DMS79 (cell line): ENCODE results near the gene DOCK2.
"Not testable (repeated sequence)": the region's sequence is repeated elsewhere in the genome, so short reads cannot be mapped to it uniquely, and the experiment has no call there.

Source experiments
- DNase-seq: peaks from one replicate; lab custom pipeline; 2025; lab: John Stamatoyannopoulos, UW

Gene DOCK2

DNA sequence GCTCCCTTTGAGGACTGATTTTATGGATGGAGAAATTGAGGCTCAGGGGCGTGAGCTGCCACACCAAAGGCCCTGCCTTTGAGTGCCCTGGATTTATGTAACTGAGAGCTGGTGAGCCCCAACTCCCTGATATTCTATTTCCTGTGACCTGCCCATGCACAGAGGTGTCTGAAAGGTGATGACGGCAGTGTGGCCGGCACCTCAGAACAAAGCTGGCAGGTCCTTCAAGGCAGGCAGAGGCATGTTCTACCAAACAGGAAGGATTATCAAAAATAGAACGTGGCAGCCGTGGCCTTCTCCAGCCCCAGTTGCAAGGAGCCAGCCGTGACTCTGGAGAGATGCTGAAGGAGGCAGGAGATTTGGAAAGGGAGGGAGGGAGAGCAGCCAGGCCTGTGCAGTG, 307.0 kb downstream of the DOCK2 start:
- DNase-seq: no peak

DNA sequence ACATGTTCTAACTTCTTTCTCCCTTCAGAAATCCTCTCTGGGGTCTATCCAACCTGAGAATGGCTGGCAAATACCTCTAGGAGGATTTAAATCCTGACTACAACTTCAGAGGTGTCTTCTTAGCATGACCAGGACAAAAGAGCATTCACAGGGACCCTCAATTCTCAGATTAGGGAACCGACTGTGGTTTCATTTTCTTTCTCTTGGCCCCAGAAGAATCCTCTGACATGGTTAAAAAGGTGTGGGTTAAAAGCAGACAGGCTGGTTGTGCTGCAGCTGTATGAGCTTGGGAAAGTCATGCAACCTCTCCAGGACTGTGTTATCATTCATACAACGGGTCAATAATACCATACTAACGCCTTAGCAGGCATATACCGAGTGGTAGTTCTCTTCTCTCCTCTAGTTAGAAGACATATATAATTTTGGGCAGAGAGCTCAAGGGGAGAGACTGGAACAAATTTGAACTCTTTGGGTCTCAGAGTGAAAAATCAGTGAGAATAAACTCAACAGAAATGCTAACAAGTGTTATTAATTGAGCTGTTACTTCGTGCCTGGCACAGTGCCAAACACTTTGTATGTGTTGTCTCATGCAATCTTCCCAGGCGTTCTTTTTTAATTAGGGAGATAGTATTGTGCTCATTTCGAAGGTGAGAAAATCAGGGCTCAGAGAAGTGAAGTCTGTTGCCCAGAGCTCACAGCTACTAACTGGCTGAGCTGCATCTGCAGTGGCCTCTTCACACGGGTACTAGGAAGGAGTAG, 308.0 kb downstream of the DOCK2 start:
- no peak for DNase-seq

DNA sequence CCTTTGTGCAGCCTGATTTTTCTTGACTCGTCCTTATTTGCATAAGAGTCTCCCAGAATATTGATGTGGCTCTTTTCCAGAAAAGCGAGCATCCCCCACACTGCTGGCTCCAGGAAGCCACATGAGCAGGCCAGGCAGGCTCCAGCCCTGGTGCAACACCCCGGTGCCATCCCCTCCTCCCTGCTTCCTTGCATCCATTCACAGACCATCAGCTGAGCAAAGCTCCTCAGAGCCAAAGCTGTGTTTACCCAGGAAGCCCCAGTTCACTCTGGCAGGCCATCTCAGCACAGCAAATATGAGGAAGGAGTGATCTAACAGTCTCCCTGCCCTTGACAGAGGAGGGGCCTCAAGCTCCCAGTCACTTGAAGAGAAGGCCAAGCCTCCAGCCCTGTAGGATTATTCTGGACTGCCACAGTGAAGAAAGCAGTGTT, 308.8 kb downstream of the DOCK2 start:
- no peak for DNase-seq

DNA sequence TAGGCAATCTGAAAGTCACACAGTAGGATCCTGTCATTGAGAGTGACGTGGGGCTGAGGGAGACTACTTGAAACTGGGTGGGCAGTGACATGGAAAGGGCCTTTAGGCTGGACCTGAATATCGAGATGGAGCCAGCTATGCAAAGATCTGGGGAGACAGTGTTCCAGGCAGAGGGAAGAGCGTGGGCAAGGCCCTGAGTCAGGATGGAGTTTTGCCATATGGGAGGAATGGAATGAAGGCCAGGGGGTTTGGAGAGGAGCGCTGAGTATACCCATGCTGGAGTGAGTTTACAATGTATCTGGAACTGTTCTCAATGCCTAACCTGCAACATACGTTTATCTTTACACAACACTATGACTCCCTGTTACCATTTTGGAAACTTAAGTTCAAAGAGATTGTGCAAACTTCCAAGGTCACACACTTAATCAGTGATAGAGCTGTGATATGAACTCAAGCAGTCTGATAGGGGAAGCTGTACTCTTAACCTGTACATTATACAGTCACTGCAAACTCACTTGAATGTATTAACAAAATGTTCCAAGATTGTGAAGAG, 309.7 kb downstream of the DOCK2 start:
- DNase-seq: no peak

DNA sequence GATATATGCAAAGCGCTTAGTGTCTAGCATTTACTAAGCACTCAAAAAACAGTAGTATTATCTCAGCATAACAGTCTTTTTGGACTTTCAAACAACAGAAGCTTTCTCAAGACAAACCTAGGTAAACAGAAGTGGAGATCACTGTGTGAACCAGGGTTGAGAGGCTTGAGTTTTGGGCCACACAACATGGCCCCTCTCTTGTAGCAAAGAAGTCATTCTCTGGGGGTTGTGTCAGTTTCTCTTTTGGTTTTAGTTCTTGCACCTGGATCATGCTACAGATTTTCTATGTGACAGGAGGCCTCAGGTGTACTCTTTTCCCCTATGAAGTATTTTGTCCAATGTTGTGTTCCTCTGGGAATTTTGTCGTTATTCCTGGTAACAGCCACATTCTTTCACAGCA, 313.3 kb downstream of the DOCK2 start:
- no peak for DNase-seq

DNA sequence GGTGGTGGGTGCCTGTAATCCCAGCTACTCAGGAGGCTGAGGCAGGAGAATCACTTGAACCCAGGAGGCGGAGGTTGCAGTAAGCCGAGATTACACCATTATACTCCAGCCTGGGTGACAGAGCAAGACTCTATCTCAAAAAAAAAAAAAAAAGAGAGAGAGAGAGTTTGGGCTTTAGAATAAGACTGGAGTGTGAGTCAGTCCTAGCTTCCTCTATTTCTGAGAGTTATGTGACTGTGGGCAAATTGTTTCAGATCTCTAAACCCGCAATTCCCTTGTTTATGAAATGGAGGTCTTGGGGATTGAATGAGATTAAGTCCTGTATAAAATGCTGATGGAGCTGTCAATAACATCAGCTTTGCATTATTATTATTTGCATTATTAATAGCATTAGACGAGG, 316.1 kb downstream of the DOCK2 start:
- DNase-seq: not testable (repeated sequence)

DNA sequence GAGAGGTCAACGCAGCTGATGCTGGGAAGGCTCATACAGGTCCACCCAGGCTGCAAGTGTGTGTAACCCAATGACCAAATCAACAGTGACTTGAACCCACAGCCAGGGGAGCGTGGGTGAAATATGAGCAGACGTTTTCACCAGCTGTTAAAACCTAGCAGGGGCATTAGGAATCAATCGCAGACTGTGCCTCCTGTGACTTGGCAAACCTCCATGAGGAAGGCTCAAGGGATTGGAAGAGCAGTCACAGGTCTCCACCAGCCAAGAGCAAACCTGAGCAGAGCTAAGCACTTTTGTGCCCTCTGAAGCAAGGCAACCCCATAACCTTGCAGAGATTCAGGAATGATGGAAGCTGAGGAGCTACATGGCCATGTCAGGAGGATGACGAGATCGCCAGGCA, 317.7 kb downstream of the DOCK2 start:
- no peak for DNase-seq

DNA sequence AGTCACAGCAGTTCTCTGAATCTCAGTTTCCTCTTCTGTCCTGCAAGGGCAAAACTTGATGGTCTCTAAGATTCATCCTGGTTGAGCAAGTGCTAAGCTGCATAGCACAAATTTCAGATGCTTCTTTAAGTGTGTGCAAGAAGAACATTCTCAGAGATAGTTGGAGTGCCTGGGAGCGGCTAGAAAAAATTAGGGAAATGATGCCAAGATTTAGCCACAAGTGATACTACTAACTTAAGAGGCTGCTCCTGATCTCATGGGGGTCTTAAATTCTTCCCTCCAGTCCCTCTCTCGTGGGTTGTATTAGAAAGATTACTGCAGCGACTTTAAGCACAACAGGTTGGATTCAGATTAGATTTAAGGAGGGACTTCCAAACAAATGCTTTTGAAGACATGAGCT, 319.1 kb downstream of the DOCK2 start:
- DNase-seq: no peak

DNA sequence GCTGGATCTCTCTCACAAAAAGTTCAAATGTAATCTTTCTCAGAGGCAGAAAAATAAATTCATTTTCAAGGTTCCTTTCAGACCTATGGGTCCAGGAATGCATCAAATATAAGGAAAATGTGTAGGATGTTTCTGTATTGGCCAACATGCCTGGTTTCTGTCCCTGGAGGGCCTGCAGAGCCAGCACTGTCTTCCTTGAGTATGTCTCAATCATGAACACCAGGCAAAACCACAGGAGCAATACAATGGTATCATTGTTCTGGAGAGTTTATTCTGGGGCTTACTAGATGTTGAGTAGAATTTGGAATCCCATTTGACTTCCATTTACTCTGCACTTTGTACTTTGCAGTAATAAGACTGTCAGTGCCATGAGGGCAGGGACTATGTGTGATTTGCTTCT, 319.7 kb downstream of the DOCK2 start:
- DNase-seq: no peak

DNA sequence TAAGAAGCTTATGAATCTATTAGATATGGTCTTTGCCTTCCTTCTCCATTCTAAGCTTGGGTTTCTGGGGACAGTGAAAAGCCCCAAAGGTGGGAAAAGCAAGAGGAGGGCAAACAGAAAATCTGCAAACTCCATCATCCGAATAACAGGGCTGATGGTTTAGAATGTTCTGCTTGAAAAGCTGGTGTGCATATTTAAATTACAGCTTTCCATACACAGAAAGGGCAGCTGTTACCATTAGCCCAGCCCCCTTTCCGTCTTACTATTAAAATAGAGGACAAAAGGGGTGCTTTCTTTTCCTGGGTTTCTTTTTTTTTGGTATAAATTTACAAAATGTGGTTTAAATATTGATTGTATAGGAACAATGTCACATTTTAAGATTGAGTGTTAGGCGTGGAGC, 321.2 kb downstream of the DOCK2 start:
- DNase-seq: no peak

DNA sequence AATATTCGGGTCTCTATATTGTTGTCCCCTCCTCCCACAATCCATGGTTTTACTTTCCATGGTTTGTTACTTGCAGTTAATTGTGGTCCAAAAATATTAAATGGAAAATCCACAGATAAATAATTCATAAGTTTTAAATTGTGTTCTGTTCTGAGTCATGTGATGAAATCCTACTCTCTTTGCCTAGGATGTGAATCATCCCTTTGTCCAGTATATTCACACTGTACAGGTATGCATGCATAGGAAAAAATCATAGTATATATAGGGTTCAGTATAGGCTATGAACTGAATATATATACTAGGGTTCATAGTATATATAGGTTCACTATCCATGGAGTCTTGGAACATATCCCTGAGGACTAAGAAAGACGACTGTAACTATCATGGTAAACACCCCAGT, 323.6 kb downstream of the DOCK2 start:
- DNase-seq: no peak

DNA sequence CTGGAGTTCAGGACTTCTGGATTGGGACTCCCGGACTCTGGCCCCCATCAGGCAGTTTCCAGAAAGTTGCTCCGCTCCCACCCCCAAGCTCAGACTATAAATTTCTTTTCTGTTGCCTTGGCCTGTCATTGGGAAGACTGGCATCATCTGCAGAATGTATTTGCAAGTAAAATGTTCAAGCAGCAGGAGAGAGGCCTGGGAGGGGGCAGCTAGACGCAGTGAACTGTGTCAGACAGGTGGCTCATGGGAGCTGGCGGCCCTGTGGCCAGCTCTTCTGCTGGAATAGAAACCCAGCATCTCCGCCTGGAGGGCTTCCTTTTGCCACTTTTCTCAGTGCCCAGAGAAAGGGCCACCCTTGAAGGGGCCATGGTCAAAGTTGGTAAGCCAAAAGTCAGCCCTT, 327.2 kb downstream of the DOCK2 start:
- no peak for DNase-seq

DNA sequence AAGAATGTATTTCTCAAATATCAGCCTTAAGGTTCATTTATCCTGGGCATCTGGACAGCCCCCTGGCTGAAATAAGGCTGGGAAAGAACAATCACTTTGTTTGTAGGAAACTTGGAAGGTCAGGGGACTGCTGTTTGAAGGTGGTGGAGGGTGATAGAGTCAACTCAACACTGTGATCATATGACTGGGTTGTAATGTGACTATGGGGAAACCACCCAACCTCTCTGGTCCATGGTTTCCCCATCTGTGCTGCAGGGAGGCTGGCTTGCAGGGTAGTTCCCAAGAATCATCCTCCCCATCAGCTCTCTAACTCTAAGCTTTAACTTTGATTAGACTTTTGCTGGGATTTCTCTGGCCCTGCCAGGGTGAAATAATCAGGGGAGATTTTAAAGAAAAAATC, 333.3 kb downstream of the DOCK2 start:
- DNase-seq: no peak

DNA sequence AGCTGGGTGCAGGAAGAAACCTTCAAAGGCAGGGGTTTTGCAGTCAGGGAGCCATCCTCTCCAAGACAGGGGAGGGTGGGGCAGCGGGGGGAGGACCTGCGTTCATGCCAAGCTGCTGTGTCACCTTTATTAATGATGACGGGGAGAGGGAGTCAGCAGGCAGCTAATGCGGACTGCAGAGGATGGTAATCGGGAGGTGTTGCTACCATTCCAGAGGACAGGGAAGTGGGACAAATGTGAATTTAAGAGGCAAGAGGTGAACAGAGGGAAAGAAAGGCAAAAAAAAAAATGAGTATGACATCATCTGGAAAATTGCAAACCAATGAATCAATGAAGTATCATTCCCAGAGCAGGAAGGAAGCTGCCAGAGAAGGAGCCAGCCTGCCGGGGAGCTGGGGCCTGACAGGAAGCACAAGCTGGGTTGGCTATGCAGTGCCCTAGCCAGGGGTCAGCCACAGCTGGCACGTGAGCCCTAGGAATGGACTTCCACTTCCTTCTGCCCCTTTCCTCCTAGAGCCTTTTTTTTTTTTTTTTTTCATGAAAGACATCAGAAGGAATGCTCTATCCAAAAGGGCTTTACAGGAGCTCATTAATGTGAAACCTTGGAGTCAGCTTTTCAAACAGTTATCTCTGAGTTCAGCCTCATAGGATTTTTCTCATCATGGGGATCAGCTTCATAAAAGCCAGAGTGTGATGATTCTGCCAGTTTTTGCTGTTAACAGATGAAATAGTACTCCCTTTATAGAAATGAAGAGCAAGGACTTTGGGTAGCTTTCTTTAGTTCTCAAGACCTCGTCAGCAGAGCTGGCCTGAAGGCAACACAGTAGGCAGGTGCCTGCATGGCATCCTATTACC, 334.1 kb downstream of the DOCK2 start:
- no peak for DNase-seq

DNA sequence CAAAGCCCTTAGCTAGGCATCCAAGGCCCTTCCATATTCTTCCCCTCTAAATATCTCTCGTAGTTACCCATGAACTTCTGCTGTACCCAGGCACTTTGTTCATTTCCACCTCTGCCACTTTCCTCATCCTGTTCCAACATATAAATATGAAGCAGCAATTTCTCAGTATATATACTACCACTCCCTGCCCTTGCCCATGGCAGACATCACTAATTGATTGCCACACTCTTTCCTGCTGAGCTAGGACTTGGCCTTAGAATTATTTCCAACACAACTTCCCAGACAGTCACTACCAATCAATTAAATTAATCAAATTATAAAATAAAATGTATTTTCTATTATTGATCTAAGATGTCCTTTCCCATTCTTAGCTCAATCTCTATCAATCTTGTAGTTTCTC, 334.7 kb downstream of the DOCK2 start:
- DNase-seq: no peak

DNA sequence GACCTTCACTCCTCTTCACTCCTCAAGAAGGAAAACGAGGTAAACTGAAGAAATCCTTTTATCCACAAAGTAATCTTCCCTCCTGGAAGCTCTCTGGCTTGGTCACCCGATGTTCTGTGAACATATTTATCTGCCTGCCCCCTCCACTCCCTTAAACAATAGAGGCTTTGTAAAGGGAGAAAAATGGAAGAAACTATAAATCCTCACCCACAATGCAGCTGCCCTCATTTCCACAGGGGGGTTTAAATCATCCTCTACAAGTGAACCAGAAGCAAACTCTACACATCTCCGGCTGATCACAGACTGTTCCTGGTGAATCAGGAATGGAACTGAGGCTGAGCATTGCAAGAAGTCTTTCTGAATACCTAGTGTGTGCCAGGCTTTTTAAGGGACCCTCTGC, 336.0 kb downstream of the DOCK2 start:
- DNase-seq: no peak

DNA sequence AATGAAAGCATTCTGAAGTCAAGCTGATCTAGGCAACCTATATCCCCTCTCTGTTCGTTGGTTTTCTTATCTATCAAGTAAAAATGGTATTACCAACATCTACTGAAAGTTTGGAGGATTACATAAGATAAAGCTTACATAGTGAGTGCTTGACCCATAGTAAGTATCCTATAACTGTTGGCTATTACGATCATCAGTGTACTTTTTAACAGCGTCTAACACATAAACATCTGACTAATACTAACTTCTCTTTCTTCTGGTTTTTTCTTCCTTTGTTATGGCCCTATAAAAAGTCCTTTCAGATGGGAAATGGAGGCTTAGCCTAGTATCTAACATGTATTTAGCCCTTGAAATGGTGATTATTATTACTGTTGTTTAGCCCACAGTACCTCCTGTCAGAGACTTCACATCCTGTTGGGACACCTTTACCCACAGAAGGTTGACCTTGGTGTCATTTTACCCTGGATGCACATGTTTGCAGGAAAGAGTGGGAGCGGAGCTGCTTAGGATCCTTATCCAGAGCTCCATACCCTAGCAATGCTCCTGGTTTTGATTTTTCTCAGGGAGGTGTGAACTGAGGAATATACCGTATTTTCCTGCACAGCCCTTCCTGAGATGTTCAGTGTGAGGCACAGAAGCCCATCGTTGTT, 337.2 kb downstream of the DOCK2 start:
- DNase-seq: no peak

DNA sequence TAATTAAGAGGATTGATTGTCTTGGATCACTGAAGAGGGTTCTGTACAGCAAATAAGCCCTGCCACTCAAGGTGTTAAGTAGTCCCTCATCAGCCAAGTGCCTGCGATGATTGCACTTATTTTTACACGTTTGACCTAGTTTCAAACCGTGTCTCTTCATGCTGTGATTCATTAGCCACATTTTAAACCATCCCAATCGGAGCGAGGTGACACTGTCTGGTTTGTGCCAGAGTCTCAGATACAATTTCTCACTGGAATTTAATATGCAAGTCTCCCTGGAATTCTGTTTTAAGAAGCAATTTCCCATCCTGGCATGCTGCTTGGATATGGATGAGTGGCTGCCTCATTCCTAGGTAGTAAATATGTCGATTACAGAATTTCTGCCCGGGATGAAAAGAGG, 341.6 kb downstream of the DOCK2 start:
- no peak for DNase-seq

DNA sequence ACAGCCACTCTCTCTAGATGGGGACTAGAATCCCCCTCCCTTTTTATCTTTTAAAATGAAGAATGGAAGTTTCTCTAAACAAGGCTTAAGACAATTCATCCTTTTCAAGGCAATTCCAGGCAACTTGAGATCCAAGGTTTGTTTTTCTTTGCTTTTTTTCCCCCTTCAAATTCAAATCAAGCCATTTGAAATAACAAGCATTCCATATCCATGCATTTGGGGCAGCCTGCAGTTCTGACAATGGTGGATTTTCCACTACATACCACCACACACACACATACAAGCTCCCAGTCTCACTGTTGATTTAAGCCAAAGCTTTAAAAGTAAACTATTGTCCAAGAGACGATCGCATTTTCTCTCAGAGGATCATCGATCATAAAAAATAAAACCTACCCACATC, 342.8 kb downstream of the DOCK2 start:
- DNase-seq: no peak

DNA sequence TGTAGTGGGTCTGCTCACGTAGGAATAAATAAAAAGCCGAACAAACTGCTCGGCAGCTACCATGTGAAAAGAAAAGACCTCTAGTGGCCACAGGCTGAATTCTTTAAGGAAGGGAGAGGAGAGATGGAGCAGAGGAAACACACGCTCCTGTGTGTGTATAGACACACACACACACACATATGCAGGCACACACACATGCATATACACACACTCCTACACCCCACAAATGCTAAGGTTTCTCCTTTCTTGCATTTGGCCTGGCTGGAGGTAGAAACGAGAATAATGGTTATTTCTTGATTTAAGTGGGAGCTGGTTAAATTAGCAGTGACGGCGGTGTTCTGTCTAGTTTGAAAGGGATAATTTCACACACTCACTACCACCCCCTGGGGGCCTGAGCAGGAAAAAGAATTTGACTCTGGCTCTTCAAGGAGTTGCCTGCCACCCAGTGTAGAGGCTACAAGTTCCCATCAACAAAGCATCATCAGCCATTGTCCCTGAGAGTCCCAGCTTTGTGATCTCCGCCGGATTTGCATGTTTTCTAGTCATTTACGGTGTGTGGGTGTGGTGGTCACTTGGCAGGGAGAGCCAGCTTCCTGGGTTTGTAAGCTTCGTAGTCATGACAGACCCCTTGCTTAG, 343.5 kb downstream of the DOCK2 start, which contains the start of gene INSYN2B:
Gene INSYN2B (minus strand): TSS at position 78 of the 636 bp plus-strand sequence. CDS start 96,597 bp downstream, outside the sequence.
- DNase-seq: no peak

DNA sequence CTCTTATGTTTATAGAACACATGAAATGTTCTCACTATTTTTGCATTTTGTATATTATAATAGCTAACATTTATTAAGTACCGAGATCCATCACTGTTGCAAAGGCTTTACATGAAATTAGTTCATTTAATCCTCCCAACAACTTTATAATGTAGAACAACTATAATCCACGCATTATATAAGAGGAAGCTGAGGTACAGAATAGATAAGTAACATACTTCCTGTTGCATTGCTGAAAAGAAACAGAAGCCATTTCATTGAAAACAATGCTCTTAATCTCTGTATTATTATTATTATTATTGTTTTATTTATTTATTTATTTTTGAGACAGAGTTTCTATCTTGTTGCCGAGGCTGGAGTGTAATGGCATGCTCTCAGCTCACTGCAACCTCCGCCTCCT, 351.1 kb downstream of the DOCK2 start:
- DNase-seq: no peak

DNA sequence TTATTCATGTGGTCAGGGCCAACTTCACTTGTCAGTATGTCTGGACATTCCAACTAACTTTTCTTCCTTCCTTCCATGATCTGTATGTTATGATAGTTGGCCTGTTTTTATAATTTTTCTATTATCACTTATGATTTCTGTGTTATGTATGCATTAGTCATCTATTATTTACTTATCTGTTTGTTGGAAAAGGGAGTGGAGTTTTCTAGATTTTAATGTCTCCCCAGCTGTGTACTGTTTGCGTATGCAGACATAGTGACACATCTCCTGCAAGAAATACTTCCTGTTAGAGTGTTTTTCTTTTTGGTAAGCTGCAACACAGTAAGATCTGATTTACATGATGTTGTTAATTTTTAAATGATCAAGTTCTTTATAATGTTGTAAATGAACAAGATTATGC, 351.9 kb downstream of the DOCK2 start:
- DNase-seq: no peak
